Measurements from ENCODE around the gene STOML2. TPM values are rescaled to one million over a fixed set of nuclear protein-coding genes. Genes with fewer than 3 reads are reported as not detected.

STOML2 gene
- total RNA-seq, 1 experiment from 2014 or later: 192 TPM

DNA sequence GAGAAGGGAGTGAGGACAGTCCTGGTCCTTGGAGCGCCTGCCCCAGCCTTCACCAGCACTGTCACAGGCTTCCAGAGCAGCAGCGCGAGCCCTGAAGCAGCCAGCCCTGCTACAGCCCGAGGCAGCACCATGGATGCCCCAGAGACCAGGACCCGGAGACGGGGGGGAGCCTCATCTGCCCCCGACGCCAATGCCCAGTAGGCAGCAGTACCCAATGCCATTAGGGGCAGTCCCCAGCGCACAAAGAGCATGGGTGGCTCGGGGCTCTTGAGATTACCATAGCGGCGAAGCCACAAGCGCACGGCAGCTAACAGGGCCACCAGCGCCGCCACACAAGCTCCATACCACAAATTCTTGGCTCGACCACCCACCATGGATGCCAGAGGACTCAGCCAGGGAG, 11.4 kb downstream of the STOML2 start:
- no peak overlapping the region for H2BK12ac ChIP-seq (ENCODE audit: insufficient read length, low read depth, low read length)
- no peak overlapping the region for H3K18ac ChIP-seq (ENCODE audit: insufficient read length, low read depth, low read length)
- no peak overlapping the region for H3K56ac ChIP-seq (ENCODE audit: insufficient read length, low read depth, low read length)
- H4K91ac ChIP-seq (ENCODE audit: insufficient read length, low read depth, low read length): no peak overlapping the region
- TF ChIP-seq, protein P1, sequence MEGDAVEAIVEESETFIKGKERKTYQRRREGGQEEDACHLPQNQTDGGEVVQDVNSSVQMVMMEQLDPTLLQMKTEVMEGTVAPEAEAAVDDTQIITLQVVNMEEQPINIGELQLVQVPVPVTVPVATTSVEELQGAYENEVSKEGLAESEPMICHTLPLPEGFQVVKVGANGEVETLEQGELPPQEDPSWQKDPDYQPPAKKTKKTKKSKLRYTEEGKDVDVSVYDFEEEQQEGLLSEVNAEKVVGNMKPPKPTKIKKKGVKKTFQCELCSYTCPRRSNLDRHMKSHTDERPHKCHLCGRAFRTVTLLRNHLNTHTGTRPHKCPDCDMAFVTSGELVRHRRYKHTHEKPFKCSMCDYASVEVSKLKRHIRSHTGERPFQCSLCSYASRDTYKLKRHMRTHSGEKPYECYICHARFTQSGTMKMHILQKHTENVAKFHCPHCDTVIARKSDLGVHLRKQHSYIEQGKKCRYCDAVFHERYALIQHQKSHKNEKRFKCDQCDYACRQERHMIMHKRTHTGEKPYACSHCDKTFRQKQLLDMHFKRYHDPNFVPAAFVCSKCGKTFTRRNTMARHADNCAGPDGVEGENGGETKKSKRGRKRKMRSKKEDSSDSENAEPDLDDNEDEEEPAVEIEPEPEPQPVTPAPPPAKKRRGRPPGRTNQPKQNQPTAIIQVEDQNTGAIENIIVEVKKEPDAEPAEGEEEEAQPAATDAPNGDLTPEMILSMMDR (conservative IDR thresholded peaks at IDR 0.05): no peak
- DNase-seq: no peak
- no peak overlapping the region for H3K4ac ChIP-seq (ENCODE audit: low read depth, low read length)
- no peak overlapping the region for H4K5ac ChIP-seq (ENCODE audit: insufficient read length, low read depth, low read length)
- no peak overlapping the region for H3K14ac ChIP-seq (ENCODE audit: insufficient read depth, low read length)
- H3T11ph ChIP-seq (ENCODE audit: low read length): no peak overlapping the region
- no peaks in the 10 kb centered on the region for H3K27me3 Mint-ChIP-seq (ENCODE audit: low read depth)
- no peaks in the 10 kb centered on the region for H3K4me1 ChIP-seq (ENCODE audit: insufficient read depth, low read length)
- H3K4me2 ChIP-seq (ENCODE audit: insufficient read depth, insufficient read length, low read length): no peak overlapping the region
- H2AK5ac ChIP-seq (ENCODE audit: insufficient read length, low read length): no peak overlapping the region
- H3K27ac ChIP-seq (ENCODE audit: insufficient read length, low read depth, low read length): no peak overlapping the region
- no peak overlapping the region for H2BK120ac ChIP-seq (ENCODE audit: low read depth, low read length, poor library complexity, severe bottlenecking)
- H3K23me2 ChIP-seq (ENCODE audit: insufficient read length, low read depth, low read length, poor library complexity, severe bottlenecking): peaks cover 6% of the 10 kb centered on the region
- no peaks in the 10 kb centered on the region for H3K79me1 ChIP-seq (ENCODE audit: insufficient read depth, low read depth, low read length, poor library complexity, severe bottlenecking)
- no peak overlapping the region for H3K9ac ChIP-seq (ENCODE audit: extremely low read depth, insufficient read length, low read length)
- H3K27me3 ChIP-seq (ENCODE audit: insufficient read depth, low read length): no peaks in the 10 kb centered on the region
- H4K20me1 ChIP-seq (ENCODE audit: control insufficient read depth, insufficient read depth, insufficient read length): no peaks in the 10 kb centered on the region
- H3K4me1 Mint-ChIP-seq: peaks cover under 1 to 6% of the 10 kb centered on the region in 2 experiments; a peak in 2 of 4 replicates
- peaks cover 8 to 65% (median 57%) of the 10 kb centered on the region in 3 experiments; a peak in 6 of 7 replicates for H3K36me3 Mint-ChIP-seq (ENCODE audit: insufficient read depth in 1 of 3, low read depth in 3 of 3)
- H3K9me3 Mint-ChIP-seq: no peaks in the 10 kb centered on the region
- no peaks in the 10 kb centered on the region for H3K79me2 ChIP-seq (ENCODE audit: insufficient read depth, low read length)
- H3K4me3 Mint-ChIP-seq: no peak overlapping the region
- no peaks in the 10 kb centered on the region for H3K9me3 ChIP-seq (ENCODE audit: control insufficient read depth, low read depth, low read length)
- no peak overlapping the region for H2AFZ ChIP-seq (ENCODE audit: low read length)
- no peak overlapping the region for H2BK15ac ChIP-seq (ENCODE audit: low read depth, low read length)
- no peak overlapping the region for H3K27ac Mint-ChIP-seq
- H2BK20ac ChIP-seq (ENCODE audit: low read depth, low read length, poor library complexity, severe bottlenecking): no peak overlapping the region
- no peak overlapping the region for H3K23ac ChIP-seq (ENCODE audit: insufficient read length, low read depth, low read length)
- H4K8ac ChIP-seq (replicated peaks; ENCODE audit: insufficient read length, low read depth, low read length): no peak overlapping the region
- no peak overlapping the region for H2BK5ac ChIP-seq (ENCODE audit: insufficient read length, low read length)
- no CpG with 5 or more reads among the region's 17 CpGs for WGBS (ENCODE audit: extremely low coverage, insufficient read length, low lambda C conversion rate)

Measured in H9 (cell line).